Liver (tissue), 9 donors: Measurements from ENCODE around the gene HSD3B1. TPM values are rescaled to one million over a fixed set of nuclear protein-coding genes. Genes with fewer than 3 reads are reported as not detected.

Experiments
- DNase-seq: peaks from one replicate; pipeline ENCODE4 v3.0.0-alpha.2; 2017; ENCODE audit warnings: low spot score
- H3K27ac ChIP-seq, 2 donors: one replicate each; pipeline ENCODE4 v1.7.0; 2013; ENCODE audit warnings: inconsistent platforms in 2 of 2, low read length in 2 of 2, control low read depth in 1 of 2, low read depth in 1 of 2, mild to moderate bottlenecking in 1 of 2
- H3K27me3 ChIP-seq, 4 donors: one replicate each; pipeline versions ENCODE4 v1.6.1 to v1.7.0; 2013; ENCODE audit warnings: low read length in 3 of 4, inconsistent platforms in 1 of 4, mild to moderate bottlenecking in 1 of 4, moderate library complexity in 1 of 4; ENCODE audit not compliant: control insufficient read depth in 4 of 4, insufficient read depth in 4 of 4
- H3K36me3 ChIP-seq, 4 donors: one replicate each; pipeline versions ENCODE4 v1.6.1 to v1.7.0; 2013; ENCODE audit warnings: low read length in 3 of 4, mild to moderate bottlenecking in 3 of 4, low read depth in 1 of 4, moderate library complexity in 1 of 4; ENCODE audit not compliant: control insufficient read depth in 4 of 4, insufficient read depth in 3 of 4
- H3K4me1 ChIP-seq, 4 donors: one replicate each; pipeline versions ENCODE4 v1.6.1 to v1.7.0; 2013; ENCODE audit warnings: low read length in 3 of 4, mild to moderate bottlenecking in 3 of 4, moderate library complexity in 1 of 4; ENCODE audit not compliant: control insufficient read depth in 4 of 4, insufficient read depth in 4 of 4
- H3K4me3 ChIP-seq, 3 donors: one replicate each; pipeline versions ENCODE4 v1.6.1 to v1.7.0; 2013; ENCODE audit warnings: low read length in 3 of 3, control low read depth in 1 of 3, low read depth in 1 of 3, mild to moderate bottlenecking in 1 of 3
- H3K9ac ChIP-seq, 2 donors: one replicate each; pipeline ENCODE4 v1.7.0; 2013; ENCODE audit warnings: low read length in 2 of 2, mild to moderate bottlenecking in 2 of 2, moderate library complexity in 2 of 2, control low read depth in 1 of 2, low read depth in 1 of 2
- H3K9me3 ChIP-seq, 4 donors: one replicate each; pipeline versions ENCODE4 v1.6.1 to v1.7.0; 2013; ENCODE audit warnings: low read length in 3 of 4; ENCODE audit not compliant: control insufficient read depth in 4 of 4
- ATF3 ChIP-seq: IDR thresholded peaks from 2 replicates; pipeline ENCODE4 v1.6.1; 2016; ENCODE audit warnings: antibody characterized with exemption
- CTCF ChIP-seq: fragments of 150-350 bp; IDR thresholded peaks from 2 replicates; pipeline ENCODE4 v1.5.1; 2017; ENCODE audit warnings: improper control_type of control experiment, low read depth, low read length; ENCODE audit not compliant: missing input control
- EGR1 ChIP-seq, 2 donors: IDR thresholded peaks; 2 replicates each; pipeline ENCODE4 v1.6.1; 2016 to 2018; ENCODE audit warnings: antibody characterized with exemption in 2 of 2, low read depth in 2 of 2
- FOXA1 ChIP-seq: IDR thresholded peaks from 2 replicates; pipeline ENCODE4 v1.6.1; 2016; ENCODE audit warnings: antibody characterized with exemption
- FOXA2 ChIP-seq: IDR thresholded peaks from 2 replicates; pipeline ENCODE4 v1.6.1; 2016; ENCODE audit warnings: antibody characterized with exemption
- GABPA ChIP-seq, 2 donors: IDR thresholded peaks in 1 of 2; conservative IDR thresholded peaks in 1 of 2; 2 replicates each; pipeline ENCODE4 v1.6.1; 2016; ENCODE audit warnings: antibody characterized with exemption in 2 of 2, mild to moderate bottlenecking in 1 of 2, moderate library complexity in 1 of 2
- HNF4A ChIP-seq, 2 donors: conservative IDR thresholded peaks; 2 replicates each; pipeline ENCODE4 v1.6.1; 2016; ENCODE audit warnings: antibody characterized with exemption in 2 of 2, mild to moderate bottlenecking in 2 of 2
- HNF4G ChIP-seq: IDR thresholded peaks from 2 replicates; pipeline ENCODE4 v1.6.1; 2016; ENCODE audit warnings: antibody characterized with exemption
- JUND ChIP-seq, 2 donors: IDR thresholded peaks; 2 replicates each; pipeline ENCODE4 v1.6.1; 2016; ENCODE audit warnings: antibody characterized with exemption in 2 of 2
- MAX ChIP-seq: IDR thresholded peaks from 2 replicates; pipeline ENCODE4 v1.6.1; 2016; ENCODE audit warnings: antibody characterized with exemption
- NR2F2 ChIP-seq: IDR thresholded peaks from 2 replicates; pipeline ENCODE4 v1.6.1; 2016; ENCODE audit warnings: antibody characterized with exemption
- RAD21 ChIP-seq, 2 donors: IDR thresholded peaks; 2 replicates each; pipeline ENCODE4 v1.6.1; 2016; ENCODE audit warnings: antibody characterized with exemption in 2 of 2, mild to moderate bottlenecking in 2 of 2
- REST ChIP-seq: IDR thresholded peaks from 2 replicates; pipeline ENCODE4 v1.6.1; 2016; ENCODE audit warnings: antibody characterized with exemption, mild to moderate bottlenecking
- RXRA ChIP-seq, 2 donors: IDR thresholded peaks; 2 replicates each; pipeline ENCODE4 v1.6.1; 2017 to 2018; ENCODE audit warnings: antibody characterized with exemption in 2 of 2, mild to moderate bottlenecking in 1 of 2
- SP1 ChIP-seq: IDR thresholded peaks from 2 replicates; pipeline ENCODE4 v1.6.1; 2018; ENCODE audit warnings: antibody characterized with exemption, mild to moderate bottlenecking
- TAF1 ChIP-seq: conservative IDR thresholded peaks from 2 replicates; pipeline ENCODE4 v1.6.1; 2016; ENCODE audit warnings: antibody characterized with exemption, mild to moderate bottlenecking
- YY1 ChIP-seq: IDR thresholded peaks from 2 replicates; pipeline ENCODE4 v1.6.1; 2016; ENCODE audit warnings: antibody characterized with exemption, mild to moderate bottlenecking
- ZBTB33 ChIP-seq: IDR thresholded peaks from 2 replicates; pipeline ENCODE4 v1.6.1; 2016; ENCODE audit warnings: antibody characterized with exemption
- WGBS: extraction: QIAGEN DNeasy Blood & Tissue Kit; methylation state at CpG from one replicate; pipeline ENCODE4 v1.1.7; 2013; 5-methylcytosine and 5-hydroxymethylcytosine counted together
- polyA plus RNA-seq, 2 donors: library from polyadenylated mRNA; stranded (reverse) in 1 of 2; unstranded in 1 of 2; fragments of 200-250 nt in 1 of 2; fragments of >200 nt in 1 of 2; fragmentation: Nextera tagmentation in 1 of 2; extraction: Ambion mirVana in 1 of 2; gene quantifications; one replicate each; pipeline versions ENCODE4 v1.2.1 to v1.2.3, GENCODE V29; 2013 to 2015
- total RNA-seq, 2 donors: library from RNA; depleted of rRNA; stranded (reverse); fragments of >200 nt; gene quantifications; one replicate each; pipeline ENCODE4 v1.2.3, GENCODE V29; 2014
- donor health status: healthy.
- donor health status: healthy.
- donor health status: healthy.
- donor health status: healthy.
- donor health status: healthy.

Gene HSD3B1
- total RNA-seq (under 1 TPM in 1 of 2 donors, not detected in 1; 0.67 TPM), polyA plus RNA-seq (not detected)

- no peaks in the 10 kb centered on the region for H3K27me3 ChIP-seq
- peaks cover 0 to 2% (median 0%) of the 10 kb centered on the region in 4 donors for H3K36me3 ChIP-seq
- WGBS: 77% methylated on average over 1 of the region's 1 CpG
- H3K9ac ChIP-seq: no peak within 1 kb of the TSS
- H3K9me3 ChIP-seq: no peaks in the 10 kb centered on the region
- DNase-seq: no peak
- no peak within 1 kb of the TSS for H3K4me3 ChIP-seq
- peaks cover 0 to 4% (median 1%) of the 10 kb centered on the region in 4 donors for H3K4me1 ChIP-seq
- H3K27ac ChIP-seq: no peak within 1 kb of the TSS
- TF ChIP-seq REST (no peak), JUND (IDR thresholded peaks at IDR 0.05) (no peak), FOXA1 (no peak), RAD21 (IDR thresholded peaks at IDR 0.05) (no peak), ATF3 (no peak), MAX (no peak), CTCF (no peak), GABPA (IDR thresholded peaks at IDR 0.05 in 1 of 2, conservative IDR thresholded peaks at IDR 0.05 in 1 of 2) (no peak), NR2F2 (no peak), HNF4A (conservative IDR thresholded peaks at IDR 0.05) (no peak), ZBTB33 (no peak), HNF4G (no peak), FOXA2 (no peak), YY1 (no peak), TAF1 (no peak), EGR1 (IDR thresholded peaks at IDR 0.05; ENCODE audit: low read depth in 2 of 2) (no peak), RXRA (IDR thresholded peaks at IDR 0.05) (no peak), SP1 (no peak)
These were observed at the start of gene HSD3B1 for GRCh38 chr1:119506941-119507340. HSD3B1 (plus strand) TSS chr1:119507210; CDS start chr1:119507477, 267 bp downstream.
